CD4-positive, CD25-positive, alpha-beta regulatory T cell (primary cell): ENCODE measurements around the gene RAP1GAP2. TPM values are rescaled to one million over a fixed set of nuclear protein-coding genes. Genes with fewer than 3 reads are reported as not detected.

ENCODE experiments used
- ATAC-seq, 2 donors: fragments of 150-1000 bp; cut with Tn5 transposase; one replicate each; pipeline ENCODE4 v1.10.0; 2021; ENCODE audit warnings: low read depth in 2 of 2, moderate number of reproducible peaks in 2 of 2, moderate library complexity in 1 of 2
- DNase-seq, 3 donors: peaks; one replicate each; pipeline versions ENCODE4 v3.0.0 to v3.0.0-alpha.2; 2012 to 2022; ENCODE audit warnings: mixed read lengths in 1 of 3
- H3K27ac ChIP-seq: one replicate; pipeline ENCODE4 v1.7.0; 2013; ENCODE audit warnings: mild to moderate bottlenecking, low read length; ENCODE audit not compliant: insufficient read depth, poor library complexity, severe bottlenecking
- H3K27me3 ChIP-seq: one replicate; pipeline ENCODE4 v1.7.0; 2013; ENCODE audit warnings: low read length; ENCODE audit not compliant: control insufficient read depth, insufficient read depth
- H3K36me3 ChIP-seq: one replicate; pipeline ENCODE4 v1.7.0; 2013; ENCODE audit warnings: mild to moderate bottlenecking, low read length, moderate library complexity; ENCODE audit not compliant: control insufficient read depth, insufficient read depth
- H3K4me1 ChIP-seq: 2 replicates; pipeline ENCODE4 v1.7.0; 2013; ENCODE audit warnings: mild to moderate bottlenecking, low read length; ENCODE audit not compliant: insufficient read depth, control insufficient read depth, poor library complexity, severe bottlenecking
- H3K4me3 ChIP-seq: one replicate; pipeline ENCODE4 v1.7.0; 2013; ENCODE audit warnings: low read depth, mild to moderate bottlenecking, low read length, moderate library complexity
- H3K9me3 ChIP-seq, 2 experiments: 1 replicate in 1 of 2; 2 replicates in 1 of 2; pipeline ENCODE4 v1.7.0; 2013; ENCODE audit warnings: low read length in 2 of 2, mild to moderate bottlenecking in 1 of 2, moderate library complexity in 1 of 2; ENCODE audit not compliant: control insufficient read depth in 2 of 2
- H3K27ac Mint-ChIP-seq, 3 donors: one replicate each; pipeline ENCODE4 v1.8.0; 2020 to 2022; ENCODE audit warnings: mild to moderate bottlenecking in 3 of 3, mixed read lengths in 3 of 3, moderate library complexity in 2 of 3
- H3K27me3 Mint-ChIP-seq: one replicate; pipeline ENCODE4 v1.8.0; 2022; ENCODE audit warnings: mild to moderate bottlenecking, mixed read lengths
- H3K36me3 Mint-ChIP-seq: one replicate; pipeline ENCODE4 v1.8.0; 2020; ENCODE audit warnings: mixed read lengths
- H3K4me1 Mint-ChIP-seq, 4 donors: one replicate each; pipeline ENCODE4 v1.8.0; 2020 to 2022; ENCODE audit warnings: mixed read lengths in 4 of 4, mild to moderate bottlenecking in 1 of 4
- H3K4me3 Mint-ChIP-seq, 4 donors: one replicate each; pipeline ENCODE4 v1.8.0; 2020 to 2022; ENCODE audit warnings: mild to moderate bottlenecking in 4 of 4, mixed read lengths in 4 of 4, moderate library complexity in 3 of 4
- H3K9me3 Mint-ChIP-seq, 7 donors: one replicate each; pipeline ENCODE4 v1.8.0; 2020 to 2022; ENCODE audit warnings: mixed read lengths in 7 of 7, mild to moderate bottlenecking in 3 of 7, moderate library complexity in 2 of 7
- polyA plus RNA-seq, 4 donors: library from polyadenylated mRNA; unstranded; fragments of 300-500 nt; fragmentation: Illumina TruSeq; gene quantifications; one replicate each; pipeline ENCODE4 v1.2.3, GENCODE V29; 2021
- total RNA-seq: library from RNA; stranded (reverse); gene quantifications from one replicate; pipeline ENCODE4 v1.2.3, GENCODE V29; 2022

The RAP1GAP2 gene
- total and polyA plus RNA-seq, 5 donors from 2014 or later, result 2.7 to 87.6 (median 5.1) TPM

- Histone ChIP-seq H3K27ac (no peak overlapping the region), H3K4me3 (no peak overlapping the region), H3K4me1 (peaks cover 25% of the 10 kb centered on the region), H3K27me3 (peaks cover 10% of the 10 kb centered on the region), H3K36me3 (peaks cover 3% of the 10 kb centered on the region), H3K9me3 (no peaks in the 10 kb centered on the region)
- Mint-ChIP-seq H3K27me3 (peaks cover 6% of the 10 kb centered on the region), H3K4me1 (peaks cover 0 to 48% (median 22%) of the 10 kb centered on the region in 4 donors), H3K36me3 (peaks cover 12% of the 10 kb centered on the region), H3K27ac (no peak overlapping the region), H3K4me3 (peak overlapping the region in 2 of 4 donors; percentile 53 to 83), H3K9me3 (no peaks in the 10 kb centered on the region)
- DNase-seq (no peak), ATAC-seq (no peak)
Measured at GRCh38 chr17:2856727-2857126, 60.5 kb downstream of the RAP1GAP2 start.

GRCh38 chr17:2860045-2860444 is 63.8 kb downstream of the RAP1GAP2 start:
- H3K4me1 ChIP-seq, result peaks cover 1% of the 10 kb centered on the region
- Mint-ChIP-seq H3K9me3 (no peaks in the 10 kb centered on the region), H3K27me3 (peaks cover under 1% of the 10 kb centered on the region), H3K27ac (no peak overlapping the region), H3K4me1 (peaks cover 0 to 33% (median 18%) of the 10 kb centered on the region in 4 donors), H3K36me3 (peaks cover 9% of the 10 kb centered on the region), H3K4me3 (no peak overlapping the region)
- H3K27ac ChIP-seq, result no peak overlapping the region
- no peak for DNase-seq
- ATAC-seq, result no peak
- H3K4me3 ChIP-seq, result no peak overlapping the region
- H3K36me3 ChIP-seq, result peaks cover 8% of the 10 kb centered on the region
- no peaks in the 10 kb centered on the region for H3K9me3 ChIP-seq
- peaks cover 2% of the 10 kb centered on the region for H3K27me3 ChIP-seq

GRCh38 chr17:2860883-2861282 is 64.6 kb downstream of the RAP1GAP2 start:
- Histone ChIP-seq H3K27me3 (no peaks in the 10 kb centered on the region), H3K36me3 (peaks cover 8% of the 10 kb centered on the region), H3K4me1 (no peaks in the 10 kb centered on the region), H3K4me3 (no peak overlapping the region), H3K27ac (no peak overlapping the region), H3K9me3 (no peaks in the 10 kb centered on the region)
- peak overlapping the region in 1 of 3 donors; percentile 43 for H3K27ac Mint-ChIP-seq
- H3K27me3 Mint-ChIP-seq, result no peaks in the 10 kb centered on the region
- peaks cover 0 to 34% (median 14%) of the 10 kb centered on the region in 4 donors for H3K4me1 Mint-ChIP-seq
- H3K4me3 Mint-ChIP-seq, result no peak overlapping the region
- no peaks in the 10 kb centered on the region for H3K9me3 Mint-ChIP-seq
- DNase-seq (no peak), ATAC-seq (no peak)
- H3K36me3 Mint-ChIP-seq, result peaks cover 11% of the 10 kb centered on the region

GRCh38 chr17:2862197-2862596 is 66.0 kb downstream of the RAP1GAP2 start:
- ATAC-seq, result no peak
- H3K27me3 ChIP-seq, result no peaks in the 10 kb centered on the region
- peaks cover 6% of the 10 kb centered on the region for H3K36me3 ChIP-seq
- H3K9me3 Mint-ChIP-seq, result no peaks in the 10 kb centered on the region
- H3K27ac Mint-ChIP-seq, result no peak overlapping the region
- H3K4me3 Mint-ChIP-seq, result no peak overlapping the region
- H3K4me1 Mint-ChIP-seq, result peaks cover 0 to 28% (median 12%) of the 10 kb centered on the region in 4 donors
- H3K36me3 Mint-ChIP-seq, result peaks cover 16% of the 10 kb centered on the region
- H3K4me3 ChIP-seq, result no peak overlapping the region
- H3K9me3 ChIP-seq, result no peaks in the 10 kb centered on the region
- no peaks in the 10 kb centered on the region for H3K4me1 ChIP-seq
- no peaks in the 10 kb centered on the region for H3K27me3 Mint-ChIP-seq
- no peak for DNase-seq
- H3K27ac ChIP-seq, result no peak overlapping the region

GRCh38 chr17:2863204-2863603 is 67.0 kb downstream of the RAP1GAP2 start:
- H3K4me3 Mint-ChIP-seq, result no peak overlapping the region
- no peak for ATAC-seq

GRCh38 chr17:2865228-2865627 is 69.0 kb downstream of the RAP1GAP2 start:
- no peak overlapping the region for H3K4me3 Mint-ChIP-seq
- H3K4me3 ChIP-seq, result no peak overlapping the region
- H3K9me3 Mint-ChIP-seq, result no peaks in the 10 kb centered on the region
- H3K4me1 ChIP-seq, result no peaks in the 10 kb centered on the region
- H3K27me3 Mint-ChIP-seq, result no peaks in the 10 kb centered on the region
- H3K36me3 Mint-ChIP-seq, result peaks cover 17% of the 10 kb centered on the region
- no peak overlapping the region for H3K27ac ChIP-seq
- peaks cover 0 to 19% (median 7%) of the 10 kb centered on the region in 4 donors for H3K4me1 Mint-ChIP-seq
- DNase-seq (no peak), ATAC-seq (no peak)
- no peak overlapping the region for H3K27ac Mint-ChIP-seq
- no peaks in the 10 kb centered on the region for H3K9me3 ChIP-seq
- no peaks in the 10 kb centered on the region for H3K27me3 ChIP-seq
- peaks cover 10% of the 10 kb centered on the region for H3K36me3 ChIP-seq

More at GRCh38 chr17:2863204-2863603, 67.0 kb downstream of the RAP1GAP2 start:
- no peaks in the 10 kb centered on the region for H3K9me3 ChIP-seq
- peak overlapping the region in 1 of 3 donors; percentile 26 for H3K27ac Mint-ChIP-seq
- peaks cover 16% of the 10 kb centered on the region for H3K36me3 Mint-ChIP-seq
- H3K27ac ChIP-seq, result no peak overlapping the region
- peaks cover 0 to 22% (median 11%) of the 10 kb centered on the region in 4 donors for H3K4me1 Mint-ChIP-seq
- no peaks in the 10 kb centered on the region for H3K27me3 ChIP-seq
- H3K9me3 Mint-ChIP-seq, result no peaks in the 10 kb centered on the region
- H3K4me1 ChIP-seq, result no peaks in the 10 kb centered on the region
- H3K27me3 Mint-ChIP-seq, result no peaks in the 10 kb centered on the region
- no peak overlapping the region for H3K4me3 ChIP-seq
- H3K36me3 ChIP-seq, result peaks cover 10% of the 10 kb centered on the region
- no peak for DNase-seq

GRCh38 chr17:2867441-2868424 is 71.5 kb downstream of the RAP1GAP2 start:
- H3K27me3 ChIP-seq, result no peaks in the 10 kb centered on the region
- no peak for DNase-seq
- no peaks in the 10 kb centered on the region for H3K27me3 Mint-ChIP-seq
- H3K27ac Mint-ChIP-seq, result no peak overlapping the region
- no peak for ATAC-seq
- H3K36me3 Mint-ChIP-seq, result peaks cover 12% of the 10 kb centered on the region
- H3K27ac ChIP-seq, result no peak overlapping the region
- peaks cover 0 to 17% (median 4%) of the 10 kb centered on the region in 4 donors for H3K4me1 Mint-ChIP-seq
- no peak overlapping the region for H3K4me3 Mint-ChIP-seq
- H3K36me3 ChIP-seq, result peaks cover 10% of the 10 kb centered on the region
- no peaks in the 10 kb centered on the region for H3K4me1 ChIP-seq
- H3K4me3 ChIP-seq, result no peak overlapping the region
- no peaks in the 10 kb centered on the region for H3K9me3 ChIP-seq
- peaks cover 0 to 2% (median 0%) of the 10 kb centered on the region in 7 donors for H3K9me3 Mint-ChIP-seq
